ENCODE results near the gene SEMA7A. TPM values are rescaled to one million over a fixed set of nuclear protein-coding genes. Genes with fewer than 3 reads are reported as not detected.

Gene SEMA7A
- total RNA-seq, 2 donors from 2014 or later, result 8.1 to 8.2 TPM

- no peak overlapping the region for H3K27ac ChIP-seq (ENCODE audit: low read depth, low read length)
- H3K36me3 ChIP-seq (ENCODE audit: control insufficient read depth, insufficient read depth, low read length), result peaks cover 36% of the 10 kb centered on the region
- TF ChIP-seq CTCF (conservative IDR thresholded peaks at IDR 0.05), result no peak
- no peak for DNase-seq
- no peaks in the 10 kb centered on the region for H3K4me1 ChIP-seq (ENCODE audit: control insufficient read depth, insufficient read depth, low read length)
- H3K4me3 ChIP-seq (ENCODE audit: low read length), result no peak overlapping the region
- H3K9ac ChIP-seq (ENCODE audit: extremely low read depth, low read length, poor library complexity, severe bottlenecking), result no peak overlapping the region
- Mint-ChIP-seq H3K36me3 (ENCODE audit: low read depth) (peaks cover 73% of the 10 kb centered on the region), H3K9me3 (peaks cover 10% of the 10 kb centered on the region), H3K27me3 (ENCODE audit: insufficient read depth) (no peaks in the 10 kb centered on the region), H3K27ac (no peak overlapping the region), H3K4me1 (no peaks in the 10 kb centered on the region), H3K4me3 (no peak overlapping the region)
- WGBS, 2 experiments (ENCODE audit: insufficient coverage in 1 of 2, insufficient read length in 1 of 2), result 98 to 99% methylated on average over 11 to 12 of the region's 12 CpGs
- no peaks in the 10 kb centered on the region for H3K27me3 ChIP-seq (ENCODE audit: control insufficient read depth, insufficient read depth, low read length, poor library complexity, severe bottlenecking)
- peaks cover 11% of the 10 kb centered on the region for H3K9me3 ChIP-seq (ENCODE audit: control insufficient read depth, low read length)
Observed at GRCh38 chr15:74470631-74471395, 37.1 kb upstream of the SEMA7A start.

GRCh38 chr15:74468341-74469032 lies 34.7 kb upstream of the SEMA7A start:
- Mint-ChIP-seq H3K27ac (no peak overlapping the region), H3K27me3 (ENCODE audit: insufficient read depth) (no peaks in the 10 kb centered on the region), H3K4me1 (no peaks in the 10 kb centered on the region), H3K4me3 (no peak overlapping the region), H3K9me3 (peaks cover 22% of the 10 kb centered on the region), H3K36me3 (ENCODE audit: low read depth) (peaks cover 85% of the 10 kb centered on the region)
- no peak overlapping the region for H3K27ac ChIP-seq (ENCODE audit: low read depth, low read length)
- H3K9ac ChIP-seq (ENCODE audit: extremely low read depth, low read length, poor library complexity, severe bottlenecking), result no peak overlapping the region
- 92 to 93% methylated on average over 4 to 6 of the region's 6 CpGs for WGBS, 2 experiments (ENCODE audit: insufficient coverage in 1 of 2, insufficient read length in 1 of 2)
- no peak for DNase-seq
- no peak for TF ChIP-seq CTCF (conservative IDR thresholded peaks at IDR 0.05)
- no peak overlapping the region for H3K4me3 ChIP-seq (ENCODE audit: low read length)
- peaks cover 18% of the 10 kb centered on the region for H3K9me3 ChIP-seq (ENCODE audit: control insufficient read depth, low read length)
- H3K4me1 ChIP-seq (ENCODE audit: control insufficient read depth, insufficient read depth, low read length), result no peaks in the 10 kb centered on the region
- peaks cover 37% of the 10 kb centered on the region for H3K36me3 ChIP-seq (ENCODE audit: control insufficient read depth, insufficient read depth, low read length)
- H3K27me3 ChIP-seq (ENCODE audit: control insufficient read depth, insufficient read depth, low read length, poor library complexity, severe bottlenecking), result no peaks in the 10 kb centered on the region

DNA sequence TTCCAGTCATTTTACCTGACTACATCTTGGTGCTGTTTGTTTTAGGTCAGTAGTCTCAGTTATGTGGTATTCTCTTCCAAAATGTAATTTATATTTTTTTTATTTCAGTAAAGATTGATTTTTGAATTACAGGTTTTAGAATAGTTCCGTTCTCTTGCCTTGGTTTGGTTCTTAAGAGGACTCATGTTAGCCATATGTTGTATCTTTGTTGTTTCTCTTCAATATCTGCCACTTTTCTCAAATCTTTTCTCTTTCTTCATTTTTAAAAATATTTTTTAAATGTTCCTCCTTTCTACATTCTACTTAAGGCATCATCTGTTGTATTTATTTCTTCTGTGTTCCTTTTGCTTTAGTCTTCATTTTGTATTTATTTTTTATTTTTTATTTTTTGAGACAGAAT lies 32.8 kb upstream of the SEMA7A start:
- Histone ChIP-seq H3K4me1 (ENCODE audit: control insufficient read depth, insufficient read depth, low read length) (no peaks in the 10 kb centered on the region), H3K36me3 (ENCODE audit: control insufficient read depth, insufficient read depth, low read length) (peaks cover 37% of the 10 kb centered on the region), H3K27ac (ENCODE audit: low read depth, low read length) (no peak overlapping the region), H3K9me3 (ENCODE audit: control insufficient read depth, low read length) (peaks cover 22% of the 10 kb centered on the region), H3K27me3 (ENCODE audit: control insufficient read depth, insufficient read depth, low read length, poor library complexity, severe bottlenecking) (no peaks in the 10 kb centered on the region), H3K9ac (ENCODE audit: extremely low read depth, low read length, poor library complexity, severe bottlenecking) (no peak overlapping the region), H3K4me3 (ENCODE audit: low read length) (no peak overlapping the region)
- no peak overlapping the region for H3K27ac Mint-ChIP-seq
- peaks cover 10% of the 10 kb centered on the region for H3K4me1 Mint-ChIP-seq
- DNase-seq, result no peak
- peaks cover 25% of the 10 kb centered on the region for H3K9me3 Mint-ChIP-seq
- TF ChIP-seq CTCF (conservative IDR thresholded peaks at IDR 0.05), result no peak
- WGBS, 2 experiments (ENCODE audit: insufficient coverage in 1 of 2, insufficient read length in 1 of 2), result no CpG with 5 or more reads among the region's 1 CpG
- H3K4me3 Mint-ChIP-seq, result no peak overlapping the region
- no peaks in the 10 kb centered on the region for H3K27me3 Mint-ChIP-seq (ENCODE audit: insufficient read depth)
- peaks cover 73% of the 10 kb centered on the region for H3K36me3 Mint-ChIP-seq (ENCODE audit: low read depth)

All from endodermal cell (in vitro differentiated cells).